SK-N-MC (cell line): Measurements from ENCODE around the gene RALGAPB.

Experiments used
- EZH2 ChIP-seq: fragments of 200-600 bp; sonication (generic); IDR thresholded peaks from one replicate; pipeline ENCODE4 v1.6.1; 2017; ENCODE audit warnings: antibody characterized with exemption
- FOXP2 ChIP-seq: optimal IDR thresholded peaks from 2 replicates; pipeline ENCODE3; 2011; ENCODE audit warnings: mild to moderate bottlenecking, moderate library complexity; ENCODE audit not compliant: insufficient read depth; ENCODE audit errors: extremely low read length, control extremely low read depth
- POLR2AphosphoS5 ChIP-seq: IDR thresholded peaks from 2 replicates; pipeline ENCODE4 v1.6.1; 2012; ENCODE audit warnings: mild to moderate bottlenecking, low read depth, low read length, borderline replicate concordance

GRCh38 chr20:38434770-38435554 is 37.7 kb upstream of the RALGAPB start, which contains the start of gene SNHG17:
- TF ChIP-seq EZH2 (no peak), POLR2AphosphoS5 (peak; percentile 100), FOXP2 (no peak)
